Stimulated activated CD8-positive, alpha-beta memory T cell treated with anti-CD3 and anti-CD28 coated beads, Interleukin-2, amount 100 ng/mL, for 1 hour (primary cell): Measurements from ENCODE around the gene ZNF408.
"Not testable (repeated sequence)": the region's sequence is repeated elsewhere in the genome, so short reads cannot be mapped to it uniquely, and the experiment has no call there.

ENCODE experiments used
- DNase-seq, 2 donors: peaks; one replicate each; pipeline ENCODE4 v3.0.0-alpha.2; 2020; ENCODE audit warnings: low read depth in 2 of 2

ZNF408 gene

DNA sequence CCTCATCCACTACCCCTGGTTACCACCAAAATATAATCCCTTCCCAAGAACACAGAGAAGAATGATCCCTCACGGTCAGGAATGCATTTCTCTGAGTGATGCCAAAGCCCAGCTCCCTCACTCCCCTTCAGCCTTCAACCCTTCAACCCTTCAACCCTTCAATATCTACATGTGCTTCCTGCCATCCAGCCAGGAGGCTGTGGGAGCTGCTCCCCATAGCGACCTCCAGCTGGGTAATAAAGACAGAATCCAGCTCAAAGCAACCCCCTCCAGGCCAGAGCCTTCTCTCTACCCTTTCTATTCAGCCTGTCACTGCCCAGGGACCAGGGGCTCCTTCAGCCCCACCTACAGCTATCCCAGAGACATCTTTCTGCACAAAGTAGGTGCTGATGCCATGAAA lies 3.1 kb upstream of the ZNF408 start:
- no peak for DNase-seq

GRCh38 chr11:46698597-46698996 lies 2.2 kb upstream of the ZNF408 start:
- no peak for DNase-seq

DNA sequence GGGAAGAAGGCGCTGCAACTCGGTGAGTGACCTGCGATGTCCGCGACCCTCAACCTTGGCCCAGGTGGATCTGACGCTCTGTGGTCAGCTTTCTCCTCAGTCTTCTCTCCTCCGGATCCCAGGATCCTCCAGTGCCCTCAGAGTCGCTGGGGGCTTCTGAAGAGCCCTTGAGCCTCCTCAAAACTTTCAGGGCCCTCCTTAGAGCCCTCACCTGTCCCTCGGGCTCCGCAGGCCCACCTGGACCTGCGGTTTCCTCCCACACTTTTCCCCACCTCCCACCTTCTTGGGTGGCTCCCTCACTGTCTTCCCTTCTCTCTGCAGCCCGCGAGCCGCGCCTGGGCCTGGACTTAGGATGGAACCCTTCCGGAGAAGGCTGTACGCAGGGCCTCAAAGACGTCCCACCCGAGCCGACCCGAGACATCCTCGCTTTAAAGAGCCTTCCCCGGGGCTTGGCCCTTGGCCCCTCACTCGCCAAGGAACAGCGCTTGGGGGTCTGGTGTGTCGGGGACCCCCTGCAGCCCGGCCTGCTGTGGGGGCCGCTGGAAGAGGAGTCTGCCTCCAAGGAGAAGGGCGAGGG lies 335 bp downstream of the ZNF408 start:
- no peak for DNase-seq

GRCh38 chr11:46705070-46705688 lies 4.3 kb downstream of the ZNF408 start:
- DNase-seq: no peak

GRCh38 chr11:46706886-46707285 lies 6.1 kb downstream of the ZNF408 start:
- no peak for DNase-seq

- not testable (repeated sequence) for DNase-seq
Measured at GRCh38 chr11:46709351-46709750, 8.5 kb downstream of the ZNF408 start.

DNA sequence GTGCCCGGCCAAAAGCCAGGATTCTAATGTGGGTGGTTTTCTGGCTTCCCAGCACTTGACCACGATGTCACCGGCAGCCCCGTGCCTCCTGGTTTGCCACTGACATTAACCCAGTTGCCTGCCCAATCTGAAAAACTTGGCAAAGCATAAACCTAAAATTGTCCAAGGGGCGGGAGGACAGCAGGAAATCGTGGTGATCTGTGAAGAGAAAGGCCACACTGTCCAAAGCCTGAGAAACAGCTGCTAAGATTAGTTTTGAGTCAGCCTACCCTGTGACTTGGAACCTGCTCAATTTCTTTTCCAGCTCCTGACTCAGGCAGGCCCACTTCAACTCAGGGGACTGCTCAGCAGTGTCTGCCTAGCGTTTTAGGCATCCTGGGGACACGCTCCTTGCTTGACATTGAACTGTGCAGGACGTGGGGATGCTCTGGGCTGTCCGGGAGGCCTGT lies 10.0 kb downstream of the ZNF408 start:
- DNase-seq: no peak

DNA sequence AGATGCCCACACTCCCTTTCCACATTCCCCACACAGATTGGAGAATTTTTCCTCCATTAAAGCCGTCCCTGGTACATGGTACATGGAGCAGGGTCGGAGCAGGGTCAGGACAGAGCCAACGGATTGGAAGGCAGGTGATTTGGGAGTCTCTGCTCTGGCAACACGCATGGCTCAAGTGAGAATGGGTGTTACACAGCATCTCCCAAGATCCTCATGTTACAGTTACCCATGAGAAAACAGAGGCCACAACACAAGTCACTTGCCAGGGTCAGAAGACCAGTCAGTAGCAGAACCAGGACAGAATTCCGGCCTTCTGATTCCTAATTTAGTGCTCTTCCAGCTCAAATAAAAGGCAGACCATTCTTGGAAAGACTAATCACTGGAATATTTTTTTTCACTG lies 10.5 kb downstream of the ZNF408 start:
- no peak for DNase-seq

GRCh38 chr11:46712874-46713576 lies 12.2 kb downstream of the ZNF408 start:
- no peak for DNase-seq

DNA sequence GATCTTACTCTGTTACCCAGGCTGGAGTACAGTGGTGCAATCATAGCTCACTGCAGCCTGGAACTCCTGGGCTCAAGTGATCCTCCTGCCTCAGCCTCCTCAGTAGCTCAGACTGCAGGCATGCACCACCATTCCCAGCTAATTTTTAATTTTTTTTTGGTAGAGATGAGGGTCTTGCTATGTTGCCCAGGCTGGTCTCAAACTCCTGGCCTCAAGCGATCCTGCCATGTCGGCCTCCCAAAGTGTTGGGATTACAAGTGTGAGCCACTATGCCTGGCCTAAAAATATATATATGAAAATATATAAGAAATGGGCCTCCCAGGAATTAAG lies 17.0 kb downstream of the ZNF408 start:
- not testable (repeated sequence) for DNase-seq

DNA sequence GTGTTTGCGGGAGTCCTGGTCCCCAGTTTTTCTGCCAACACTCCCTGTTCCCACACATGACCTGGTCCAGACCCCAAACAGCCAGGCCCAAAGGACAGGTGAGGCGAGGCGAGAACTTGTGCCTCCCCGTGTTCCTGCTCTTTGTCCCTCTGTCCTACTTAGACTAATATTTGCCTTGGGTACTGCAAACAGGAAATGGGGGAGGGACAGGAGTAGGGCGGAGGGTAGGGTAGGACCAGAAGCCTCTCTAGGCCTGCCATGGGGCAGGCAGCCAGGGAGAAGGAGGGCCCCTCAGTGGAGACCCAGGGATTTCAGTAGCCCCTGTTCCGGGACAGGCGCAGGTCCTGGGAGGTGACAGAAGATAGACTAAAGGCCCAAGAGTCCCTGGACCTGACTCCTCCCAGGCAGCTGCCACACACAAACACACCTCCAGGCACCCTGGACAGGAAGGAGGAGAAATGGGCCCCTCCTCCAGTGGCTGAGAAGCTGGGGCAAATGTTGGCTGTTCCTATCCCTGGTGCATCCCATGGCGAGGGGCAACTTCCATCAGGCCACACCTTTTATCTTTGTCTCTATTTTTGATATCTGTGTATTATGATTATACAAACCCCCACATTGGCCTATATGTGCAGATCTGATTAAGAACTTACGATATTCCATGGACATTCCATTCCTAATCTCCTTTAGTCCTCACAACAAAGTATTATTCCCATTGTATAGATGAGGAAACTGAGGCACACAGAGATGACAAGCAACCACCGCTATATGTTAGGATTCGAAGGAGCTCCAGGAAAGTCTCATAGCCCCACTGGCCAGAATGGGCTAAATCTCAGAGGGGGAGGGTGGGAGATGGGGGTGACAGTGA lies 17.6 kb downstream of the ZNF408 start:
- no peak for DNase-seq

DNA sequence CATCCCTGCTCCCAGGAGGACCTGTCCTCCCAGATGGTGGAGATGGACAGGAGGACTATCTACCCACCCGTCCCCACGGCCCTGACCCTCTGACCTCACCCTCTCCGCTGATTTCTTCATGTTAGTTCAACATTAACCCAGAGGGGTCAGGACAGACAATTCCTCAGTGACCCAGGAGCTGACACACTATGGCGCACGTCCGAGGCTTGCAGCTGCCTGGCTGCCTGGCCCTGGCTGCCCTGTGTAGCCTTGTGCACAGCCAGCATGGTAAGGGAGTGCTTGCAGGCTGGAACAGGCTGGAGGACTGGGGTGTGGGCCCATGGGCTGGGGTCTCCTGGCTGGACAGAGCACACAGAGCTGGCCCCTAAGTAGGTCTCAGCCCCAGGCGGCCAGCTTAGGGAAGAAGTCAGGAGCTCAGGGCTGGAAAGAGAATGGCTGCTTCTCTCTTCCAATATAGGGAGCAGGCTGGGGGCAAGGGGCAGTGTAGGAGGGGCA lies 18.3 kb downstream of the ZNF408 start, which contains the start of gene F2:
Gene F2 (plus strand): TSS at position 166 of the 495 bp plus-strand sequence. CDS start 23 bp downstream, at position 189.
- no peak for DNase-seq

- no peak for DNase-seq
Measured at GRCh38 chr11:46719543-46720218, 18.9 kb downstream of the ZNF408 start.

GRCh38 chr11:46721286-46721685 lies 20.5 kb downstream of the ZNF408 start:
- DNase-seq: no peak

DNA sequence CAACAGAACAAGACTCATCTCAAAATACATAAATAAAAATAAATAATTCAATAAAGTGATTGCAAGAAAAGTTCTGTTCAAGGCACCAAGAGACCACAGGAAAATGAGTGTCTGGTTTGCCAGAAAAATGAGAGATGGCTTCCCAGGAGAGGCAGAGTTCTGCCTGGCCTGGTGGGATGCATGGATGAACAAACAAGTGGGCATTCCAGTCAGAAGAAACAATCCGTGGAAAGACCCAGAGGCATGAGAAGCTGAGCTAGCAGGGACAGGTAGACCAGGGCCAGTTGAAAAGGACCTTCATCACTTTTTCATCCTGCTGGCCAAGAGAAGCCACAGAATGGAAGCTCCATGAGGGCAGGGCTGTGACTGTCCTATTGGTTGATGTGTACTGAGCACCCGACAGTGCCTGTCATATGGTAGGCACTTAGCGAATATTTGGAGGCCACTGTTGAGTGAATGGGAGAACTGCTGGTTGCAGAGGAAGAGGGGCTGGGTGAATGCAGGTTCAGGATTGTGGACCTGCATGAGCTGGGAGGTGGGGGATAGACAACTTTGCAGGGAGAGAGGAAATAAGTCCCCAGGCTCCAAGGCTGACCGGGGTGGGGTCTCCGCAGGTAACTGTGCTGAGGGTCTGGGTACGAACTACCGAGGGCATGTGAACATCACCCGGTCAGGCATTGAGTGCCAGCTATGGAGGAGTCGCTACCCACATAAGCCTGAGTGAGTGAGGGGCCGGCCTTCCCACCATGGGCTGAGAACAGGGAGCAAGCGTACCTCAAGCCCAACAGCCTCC lies 21.9 kb downstream of the ZNF408 start:
- DNase-seq: no peak

DNA sequence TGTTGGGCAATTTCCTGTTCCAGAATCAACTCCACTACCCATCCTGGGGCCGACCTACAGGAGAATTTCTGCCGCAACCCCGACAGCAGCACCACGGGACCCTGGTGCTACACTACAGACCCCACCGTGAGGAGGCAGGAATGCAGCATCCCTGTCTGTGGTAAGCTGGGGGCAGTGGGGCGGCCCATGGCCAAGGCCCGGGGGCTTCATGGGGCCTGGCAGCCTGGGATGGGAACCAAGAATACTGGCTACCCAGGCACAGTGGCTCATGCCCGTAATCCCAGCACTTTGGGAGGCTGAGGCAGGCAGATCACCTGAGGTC lies 22.5 kb downstream of the ZNF408 start:
- no peak for DNase-seq

- no peak for DNase-seq
Measured at GRCh38 chr11:46724088-46724487, 23.3 kb downstream of the ZNF408 start.

DNA sequence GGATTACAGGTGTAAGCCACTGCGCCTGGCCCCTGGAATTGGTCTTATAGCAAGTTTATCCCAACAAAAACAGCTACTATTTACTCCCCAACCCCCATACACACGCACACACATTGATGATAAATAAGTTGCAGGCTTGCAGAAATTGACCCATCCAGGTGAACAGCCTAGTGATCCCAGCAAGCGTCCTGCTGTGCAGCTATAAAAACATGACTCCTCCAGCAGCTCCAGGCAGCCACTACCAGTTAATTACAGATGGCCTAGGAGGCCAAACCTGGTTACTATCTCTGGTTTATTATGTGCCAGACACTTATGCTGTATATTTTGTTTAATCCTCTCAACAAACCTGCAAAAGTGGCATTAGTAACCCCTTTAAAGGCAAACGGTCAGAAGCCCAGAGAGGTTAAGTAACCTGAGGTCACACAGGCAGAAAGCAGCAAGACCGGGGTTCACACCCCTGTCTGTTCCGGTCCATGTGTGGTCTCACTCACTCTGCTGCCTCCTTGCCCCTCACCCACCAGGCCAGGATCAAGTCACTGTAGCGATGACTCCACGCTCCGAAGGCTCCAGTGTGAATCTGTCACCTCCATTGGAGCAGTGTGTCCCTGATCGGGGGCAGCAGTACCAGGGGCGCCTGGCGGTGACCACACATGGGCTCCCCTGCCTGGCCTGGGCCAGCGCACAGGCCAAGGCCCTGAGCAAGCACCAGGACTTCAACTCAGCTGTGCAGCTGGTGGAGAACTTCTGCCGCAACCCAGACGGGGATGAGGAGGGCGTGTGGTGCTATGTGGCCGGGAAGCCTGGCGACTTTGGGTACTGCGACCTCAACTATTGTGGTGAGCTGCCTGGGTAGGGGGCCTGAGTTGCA lies 24.7 kb downstream of the ZNF408 start:
- no peak for DNase-seq

- no peak for DNase-seq
Measured at GRCh38 chr11:46726206-46726862, 25.5 kb downstream of the ZNF408 start.
